ENCODE data around the gene CDH23. TPM values are rescaled to one million over a fixed set of nuclear protein-coding genes. Genes with fewer than 3 reads are reported as not detected.

The CDH23 gene
- total RNA-seq, 4 donors from 2014 or later, result 2.9 to 16.1 (median 5.9) TPM

- intact Hi-C loops (cut with DNase I; ENCODE audit: low total_unique reads) (no loop called here), in situ Hi-C loops (cut with MboI; ENCODE audit: low pct_ligation_motif_present in 1 of 4, low pct_unique_long_range_greater_than_20kb in 1 of 4, low sequenced_read_pairs in 3 of 4) (no loop called here)
- WGBS, 2 donors (ENCODE audit: low coverage in 1 of 2), result 69 to 81% methylated on average over 4 to 6 of the region's 6 CpGs
- H3K27me3 ChIP-seq, result no peaks in the 10 kb centered on the region
- H3K9me3 ChIP-seq, result no peaks in the 10 kb centered on the region
- H3K4me3 ChIP-seq, result no peak overlapping the region
- TF ChIP-seq CTCF (IDR thresholded peaks at IDR 0.05), result no peak
- TF ChIP-seq EP300 (IDR thresholded peaks at IDR 0.05; ENCODE audit: low read depth), result no peak
- TF ChIP-seq POLR2A (IDR thresholded peaks at IDR 0.05), result no peak
- no peak for TF ChIP-seq POLR2AphosphoS5 (IDR thresholded peaks at IDR 0.05)
- H3K36me3 ChIP-seq, result no peaks in the 10 kb centered on the region
- no peak overlapping the region for H3K27ac ChIP-seq
- DNase-seq, result no peak
- H3K4me1 ChIP-seq, result peaks cover 3 to 22% (median 16%) of the 10 kb centered on the region in 4 donors
These were observed 234.5 kb downstream of the CDH23 start for GRCh38 chr10:71631007-71631861.

- TF ChIP-seq POLR2A (IDR thresholded peaks at IDR 0.05) (no peak), EP300 (IDR thresholded peaks at IDR 0.05; ENCODE audit: low read depth) (no peak)
- in situ Hi-C loops (cut with MboI; ENCODE audit: low pct_ligation_motif_present in 1 of 4, low pct_unique_long_range_greater_than_20kb in 1 of 4, low sequenced_read_pairs in 3 of 4) (no loop called here), intact Hi-C loops (cut with DNase I; ENCODE audit: low total_unique reads) (no loop called here)
- Histone ChIP-seq H3K4me3 (no peak overlapping the region), H3K36me3 (no peaks in the 10 kb centered on the region), H3K9me3 (no peaks in the 10 kb centered on the region), H3K27me3 (no peaks in the 10 kb centered on the region), H3K27ac (no peak overlapping the region), H3K4me1 (peaks cover 3 to 29% (median 17%) of the 10 kb centered on the region in 4 donors)
- DNase-seq, result no peak
- WGBS, 2 donors (ENCODE audit: low coverage in 1 of 2), result 85 to 92% methylated on average over 3 to 6 of the region's 6 CpGs
These were observed 235.6 kb downstream of the CDH23 start for GRCh38 chr10:71632200-71632820.

- intact Hi-C loops (cut with DNase I; ENCODE audit: low total_unique reads), result no loop called here
These were observed 236.3 kb downstream of the CDH23 start for GRCh38 chr10:71632896-71633600.

GRCh38 chr10:71633920-71634319, 237.2 kb downstream of the CDH23 start:
- H3K4me1 ChIP-seq, result peaks cover 9 to 44% (median 32%) of the 10 kb centered on the region in 4 donors

More at GRCh38 chr10:71632896-71633600, 236.3 kb downstream of the CDH23 start:
- Histone ChIP-seq H3K4me1 (peaks cover 3 to 36% (median 24%) of the 10 kb centered on the region in 4 donors), H3K36me3 (no peaks in the 10 kb centered on the region), H3K4me3 (no peak overlapping the region), H3K27me3 (no peaks in the 10 kb centered on the region), H3K27ac (no peak overlapping the region), H3K9me3 (no peaks in the 10 kb centered on the region)
- TF ChIP-seq POLR2A (IDR thresholded peaks at IDR 0.05), result no peak
- TF ChIP-seq POLR2AphosphoS5 (IDR thresholded peaks at IDR 0.05), result no peak
- no peak for TF ChIP-seq CTCF (IDR thresholded peaks at IDR 0.05)
- TF ChIP-seq EP300 (IDR thresholded peaks at IDR 0.05; ENCODE audit: low read depth), result no peak
- DNase-seq, result no peak
- 91 to 92% methylated on average over 8 to 10 of the region's 10 CpGs for WGBS, 2 donors (ENCODE audit: low coverage in 1 of 2)
- in situ Hi-C loops (cut with MboI; ENCODE audit: low pct_ligation_motif_present in 1 of 4, low pct_unique_long_range_greater_than_20kb in 1 of 4, low sequenced_read_pairs in 3 of 4), result no loop called here

More at GRCh38 chr10:71633920-71634319, 237.2 kb downstream of the CDH23 start:
- no peak overlapping the region for H3K4me3 ChIP-seq
- WGBS, 2 donors (ENCODE audit: low coverage in 1 of 2), result 89% methylated on average over 4 of the region's 4 CpGs; no CpG with 5 or more reads in 1 of the 2 donors
- no peak overlapping the region for H3K27ac ChIP-seq
- TF ChIP-seq CTCF (IDR thresholded peaks at IDR 0.05) (no peak), POLR2AphosphoS5 (IDR thresholded peaks at IDR 0.05) (no peak), EP300 (IDR thresholded peaks at IDR 0.05; ENCODE audit: low read depth) (no peak), POLR2A (IDR thresholded peaks at IDR 0.05) (no peak)
- intact Hi-C loops (cut with DNase I; ENCODE audit: low total_unique reads) (no loop called here), in situ Hi-C loops (cut with MboI; ENCODE audit: low pct_ligation_motif_present in 1 of 4, low pct_unique_long_range_greater_than_20kb in 1 of 4, low sequenced_read_pairs in 3 of 4) (no loop called here)
- no peaks in the 10 kb centered on the region for H3K27me3 ChIP-seq
- no peaks in the 10 kb centered on the region for H3K9me3 ChIP-seq
- H3K36me3 ChIP-seq, result no peaks in the 10 kb centered on the region
- DNase-seq, result no peak

Data from transverse colon (tissue), 4 donors.